Tibial nerve (tissue), 4 donors: Measurements from ENCODE around the gene AP1S3. TPM values are rescaled to one million over a fixed set of nuclear protein-coding genes. Genes with fewer than 3 reads are reported as not detected.
A peak's percentile ranks its signal among the peaks of the same experiment; 100 is the strongest.
"Not testable (repeated sequence)": the region's sequence is repeated elsewhere in the genome, so short reads cannot be mapped to it uniquely, and the experiment has no call there.

Source experiments
- DNase-seq, 2 donors: peaks; one replicate each; pipeline ENCODE4 v3.0.0-alpha.2; 2019; ENCODE audit warnings: low spot score in 2 of 2
- H3K27ac ChIP-seq, 4 donors: fragments of 200-600 bp; sonication (generic) in 3 of 4; one replicate each; pipeline ENCODE4 v1.5.1; 2017 to 2019; ENCODE audit warnings: mild to moderate bottlenecking in 1 of 4
- H3K27me3 ChIP-seq, 2 donors: fragments of 200-600 bp; sonication (generic) in 1 of 2; one replicate each; pipeline versions ENCODE4 v1.5.1 to v1.6.0; 2017 to 2019
- H3K36me3 ChIP-seq, 3 donors: fragments of 200-600 bp; sonication (generic); one replicate each; pipeline ENCODE4 v1.5.1; 2018 to 2019
- H3K4me1 ChIP-seq, 4 donors: fragments of 200-600 bp; sonication (generic) in 3 of 4; one replicate each; pipeline ENCODE4 v1.5.1; 2017 to 2019
- H3K4me3 ChIP-seq, 4 donors: fragments of 200-600 bp; sonication (generic) in 3 of 4; one replicate each; pipeline ENCODE4 v1.5.1; 2017 to 2019; ENCODE audit warnings: mild to moderate bottlenecking in 1 of 4, moderate library complexity in 1 of 4
- H3K9me3 ChIP-seq, 4 donors: fragments of 200-600 bp; sonication (generic) in 3 of 4; one replicate each; pipeline ENCODE4 v1.5.1; 2017 to 2019
- CTCF ChIP-seq, 5 experiments: fragments of 200-600 bp in 3 of 5; fragments of 450-650 bp in 2 of 5; sonication (generic) in 3 of 5; IDR thresholded peaks; one replicate each; pipeline ENCODE4 v1.5.1; 2016 to 2019; ENCODE audit warnings: antibody characterized with exemption in 5 of 5, mild to moderate bottlenecking in 3 of 5, moderate library complexity in 2 of 5
- EP300 ChIP-seq, 2 donors: sonication (generic); formaldehyde crosslinking; IDR thresholded peaks; one replicate each; pipeline ENCODE4 v1.6.1; 2017; ENCODE audit warnings: antibody characterized with exemption in 2 of 2, mild to moderate bottlenecking in 1 of 2
- POLR2A ChIP-seq, 2 donors: fragments of 450-650 bp; IDR thresholded peaks; one replicate each; pipeline ENCODE4 v1.6.1; 2017; ENCODE audit warnings: antibody characterized with exemption in 2 of 2, mild to moderate bottlenecking in 2 of 2, moderate library complexity in 2 of 2
- WGBS, 2 donors: methylation state at CpG; one replicate each; pipeline ENCODE4 v1.1.5; 2018; 5-methylcytosine and 5-hydroxymethylcytosine counted together
- total RNA-seq, 4 donors: library from RNA; depleted of rRNA; stranded (reverse); fragments of >200 nt; gene quantifications; one replicate each; pipeline ENCODE4 v1.1.0, GENCODE V29; 2016

The AP1S3 gene
- total RNA-seq, 4 donors from 2014 or later: 0.59 to 1.5 (median 1.0) TPM; not detected in 1

- Histone ChIP-seq H3K36me3 (no peaks in the 10 kb centered on the region), H3K27ac (no peak overlapping the region), H3K9me3 (no peaks in the 10 kb centered on the region), H3K27me3 (no peaks in the 10 kb centered on the region), H3K4me3 (no peak overlapping the region), H3K4me1 (no peaks in the 10 kb centered on the region)
- no peak for TF ChIP-seq POLR2A (IDR thresholded peaks at IDR 0.05)
- no peak for TF ChIP-seq CTCF (IDR thresholded peaks at IDR 0.05)
- TF ChIP-seq EP300 (IDR thresholded peaks at IDR 0.05): no peak
- WGBS, 2 donors: 91 to 100% methylated on average over 1 of the region's 1 CpG
- no peak for DNase-seq
Observed at GRCh38 chr2:223764796-223765195, 72.6 kb downstream of the AP1S3 start.

DNA sequence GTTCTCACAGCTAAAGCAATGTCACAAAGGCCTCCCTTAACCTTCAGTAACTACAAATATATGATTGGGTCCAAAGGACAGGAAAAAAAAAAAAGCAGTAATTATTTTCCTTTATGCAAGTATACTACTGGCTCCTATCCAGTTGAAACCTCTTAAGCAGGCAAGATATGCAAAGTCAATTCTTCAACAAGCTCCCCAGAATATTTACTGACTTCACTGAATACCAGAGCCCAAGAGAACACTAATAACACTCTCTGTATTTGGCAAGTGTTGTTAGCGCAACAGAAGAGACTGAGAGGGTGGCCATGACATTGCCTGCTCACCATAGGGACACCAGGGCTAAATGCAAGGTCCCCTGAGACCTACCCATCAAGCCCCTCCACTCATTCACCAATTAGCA, 74.5 kb downstream of the AP1S3 start:
- Histone ChIP-seq H3K9me3 (no peaks in the 10 kb centered on the region), H3K4me1 (no peaks in the 10 kb centered on the region), H3K4me3 (no peak overlapping the region), H3K27ac (no peak overlapping the region), H3K27me3 (no peaks in the 10 kb centered on the region), H3K36me3 (no peaks in the 10 kb centered on the region)
- no peak for DNase-seq
- TF ChIP-seq POLR2A (IDR thresholded peaks at IDR 0.05) (no peak), EP300 (IDR thresholded peaks at IDR 0.05) (no peak), CTCF (IDR thresholded peaks at IDR 0.05) (no peak)
- 63 to 78% methylated on average over 1 of the region's 1 CpG for WGBS, 2 donors

- not testable (repeated sequence) for H3K9me3 ChIP-seq, H3K27me3 ChIP-seq, H3K4me1 ChIP-seq, H3K4me3 ChIP-seq, H3K27ac ChIP-seq, H3K36me3 ChIP-seq, DNase-seq
- WGBS, 2 donors: 92 to 96% methylated on average over 7 of the region's 7 CpGs
Observed at GRCh38 chr2:223761746-223762145, 75.6 kb downstream of the AP1S3 start.

GRCh38 chr2:223760838-223761502, 76.4 kb downstream of the AP1S3 start:
- TF ChIP-seq POLR2A (IDR thresholded peaks at IDR 0.05) (no peak), CTCF (IDR thresholded peaks at IDR 0.05) (no peak)
- H3K9me3 ChIP-seq: no peaks in the 10 kb centered on the region
- DNase-seq: peak in 1 of 2 donors; percentile 5
- H3K27me3 ChIP-seq: no peaks in the 10 kb centered on the region
- 71 to 75% methylated on average over 8 of the region's 8 CpGs for WGBS, 2 donors
- H3K4me1 ChIP-seq: no peaks in the 10 kb centered on the region
- H3K4me3 ChIP-seq: no peak overlapping the region
- no peak overlapping the region for H3K27ac ChIP-seq
- H3K36me3 ChIP-seq: no peaks in the 10 kb centered on the region

GRCh38 chr2:223759569-223760430, 77.6 kb downstream of the AP1S3 start:
- DNase-seq: no peak
- H3K9me3 ChIP-seq: no peaks in the 10 kb centered on the region
- H3K4me3 ChIP-seq: no peak overlapping the region
- TF ChIP-seq POLR2A (IDR thresholded peaks at IDR 0.05) (no peak), CTCF (IDR thresholded peaks at IDR 0.05) (no peak), EP300 (IDR thresholded peaks at IDR 0.05) (no peak)
- no peaks in the 10 kb centered on the region for H3K36me3 ChIP-seq
- no peak overlapping the region for H3K27ac ChIP-seq
- H3K27me3 ChIP-seq: no peaks in the 10 kb centered on the region
- WGBS, 2 donors: 59 to 66% methylated on average over 8 of the region's 8 CpGs
- no peaks in the 10 kb centered on the region for H3K4me1 ChIP-seq
